HG03135 (cell line): Measurements from ENCODE around the gene TICAM2.
"Not testable (repeated sequence)": the region's sequence is repeated elsewhere in the genome, so short reads cannot be mapped to it uniquely, and the experiment has no call there.

Source experiments
- ATAC-seq: cut with Tn5 transposase; IDR thresholded peaks from one replicate; pipeline ENCODE4 v1.9.1; 2021; ENCODE audit warnings: mild to moderate bottlenecking, moderate library complexity; ENCODE audit not compliant: unreplicated experiment

Gene TICAM2

GRCh38 chr5:115601701-115602590 lies at the start of gene TICAM2:
TICAM2 (minus strand) TSS chr5:115602479; CDS start chr5:115581256, 21,223 bp downstream.
- ATAC-seq: peak; percentile 68

- no peak for ATAC-seq
Observed at GRCh38 chr5:115649541-115649940, 47.3 kb upstream of the TICAM2 start.

DNA sequence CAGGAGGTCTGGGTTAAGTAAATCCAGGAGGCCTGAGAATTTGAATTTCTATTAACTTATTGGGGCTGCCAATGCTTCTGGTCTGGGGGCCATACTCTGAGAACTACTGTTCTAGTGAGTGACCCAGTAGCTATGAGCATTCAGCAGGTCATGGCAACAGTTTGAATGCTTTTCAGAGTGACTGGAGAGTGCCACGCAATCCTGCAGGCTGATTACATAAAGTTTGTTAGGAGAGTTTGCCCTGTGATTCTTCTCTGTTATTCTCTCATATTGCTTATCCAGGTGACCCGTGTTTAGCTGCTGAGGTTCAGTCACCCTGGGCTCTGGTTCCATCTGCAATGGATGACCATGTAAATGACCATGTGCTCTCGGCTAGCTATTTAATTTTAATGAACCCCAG lies 45.8 kb upstream of the TICAM2 start:
- ATAC-seq: no peak

- ATAC-seq: not testable (repeated sequence)
Observed at GRCh38 chr5:115645386-115645785, 43.1 kb upstream of the TICAM2 start.

DNA sequence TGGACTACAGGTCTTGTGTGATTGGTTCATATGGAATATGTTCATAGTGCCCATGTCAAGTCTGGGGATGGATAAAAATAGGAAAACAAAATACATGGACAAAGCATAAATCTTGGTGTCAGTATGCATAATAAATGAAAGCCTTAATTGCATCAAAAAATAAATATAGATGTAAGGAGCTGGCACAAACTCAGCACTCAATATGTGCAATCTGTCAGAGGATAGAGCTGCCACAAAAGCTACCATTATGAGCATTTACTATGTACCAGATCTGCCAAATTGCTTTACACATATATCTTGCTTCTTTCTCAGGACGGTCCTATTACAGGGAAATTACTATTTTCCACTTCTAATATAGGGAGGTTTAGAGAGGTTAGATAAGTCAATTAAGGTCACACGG lies 41.8 kb upstream of the TICAM2 start:
- no peak for ATAC-seq

- no peak for ATAC-seq
Observed at GRCh38 chr5:115641948-115642347, 39.7 kb upstream of the TICAM2 start.

- no peak for ATAC-seq
Observed at GRCh38 chr5:115640274-115640673, 38.0 kb upstream of the TICAM2 start.

DNA sequence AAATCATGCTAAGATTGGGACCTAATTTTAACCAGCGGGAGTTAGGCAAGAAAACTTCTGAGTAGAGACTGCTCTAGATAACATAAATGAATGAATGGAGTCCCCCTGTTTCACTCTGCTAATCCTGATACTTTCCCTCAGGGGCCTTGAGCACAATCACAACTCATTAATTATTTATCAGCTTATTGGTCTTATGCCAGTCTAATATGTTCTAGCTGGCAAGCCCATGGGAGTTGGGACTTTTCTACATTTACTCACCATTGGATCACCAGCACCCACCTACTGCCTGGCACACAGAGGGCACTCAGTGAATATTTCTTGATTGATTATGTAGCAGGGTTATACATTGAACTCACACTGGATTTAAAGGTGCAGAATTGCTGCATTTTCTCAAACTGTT lies 37.1 kb upstream of the TICAM2 start:
- ATAC-seq: no peak

DNA sequence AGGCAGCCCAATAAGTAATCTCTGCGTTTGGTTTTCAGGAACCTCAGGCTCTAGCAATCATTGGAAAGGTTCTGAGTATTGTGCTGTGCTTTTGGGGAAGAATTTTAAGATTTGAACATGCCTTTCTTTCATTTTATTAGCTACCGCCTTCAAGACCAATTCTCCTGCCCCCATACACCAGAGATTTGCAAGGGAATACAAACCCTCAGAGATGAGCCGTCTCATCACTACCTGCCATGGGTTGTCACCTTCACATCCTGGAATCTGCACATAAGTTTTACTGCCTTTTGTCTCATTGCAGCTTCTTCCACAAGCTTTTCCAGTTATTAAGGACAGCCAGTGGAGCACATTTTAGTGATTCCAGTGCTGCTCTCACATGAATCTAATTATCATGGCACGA lies 35.2 kb upstream of the TICAM2 start:
- ATAC-seq: no peak

DNA sequence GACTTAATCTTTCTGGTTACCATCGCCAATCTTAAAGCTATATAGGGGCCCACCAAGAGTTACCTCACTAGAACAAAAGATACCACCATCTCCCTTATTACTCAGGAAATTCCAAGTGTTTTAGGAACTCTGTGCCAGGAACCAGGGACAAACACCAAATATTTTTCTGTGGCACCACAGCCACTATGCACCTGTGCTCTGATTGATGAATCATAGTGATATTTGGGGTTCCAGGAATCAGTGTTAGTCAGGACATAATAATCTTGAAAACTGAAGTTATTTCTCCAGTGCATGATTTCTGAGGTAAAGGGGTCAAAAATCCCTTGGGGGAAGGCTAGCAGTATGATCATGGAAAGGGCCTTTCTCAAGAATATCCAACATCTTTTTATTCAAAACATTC lies 33.7 kb upstream of the TICAM2 start:
- ATAC-seq: no peak

GRCh38 chr5:115634343-115635132 lies 32.3 kb upstream of the TICAM2 start:
- peak; percentile 74 for ATAC-seq

DNA sequence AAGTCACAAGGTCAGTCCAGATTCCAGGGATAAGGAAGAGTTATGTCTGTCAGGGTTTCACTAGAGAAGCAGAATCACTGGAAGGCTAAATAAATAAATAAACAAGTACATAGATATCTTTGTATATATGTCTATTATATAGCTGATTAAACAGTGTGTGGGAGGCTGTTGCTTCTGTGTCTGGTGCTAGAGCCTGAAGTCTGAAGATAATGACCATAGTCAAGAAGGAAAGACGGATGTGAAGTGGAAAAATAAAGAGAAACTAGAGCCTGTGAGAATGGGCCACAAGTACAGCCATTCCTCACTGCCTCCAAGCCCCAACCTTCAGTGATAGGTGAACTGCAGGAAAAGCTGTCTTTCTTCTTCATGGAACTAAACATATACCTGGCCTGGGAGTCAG lies 27.6 kb upstream of the TICAM2 start:
- ATAC-seq: no peak

DNA sequence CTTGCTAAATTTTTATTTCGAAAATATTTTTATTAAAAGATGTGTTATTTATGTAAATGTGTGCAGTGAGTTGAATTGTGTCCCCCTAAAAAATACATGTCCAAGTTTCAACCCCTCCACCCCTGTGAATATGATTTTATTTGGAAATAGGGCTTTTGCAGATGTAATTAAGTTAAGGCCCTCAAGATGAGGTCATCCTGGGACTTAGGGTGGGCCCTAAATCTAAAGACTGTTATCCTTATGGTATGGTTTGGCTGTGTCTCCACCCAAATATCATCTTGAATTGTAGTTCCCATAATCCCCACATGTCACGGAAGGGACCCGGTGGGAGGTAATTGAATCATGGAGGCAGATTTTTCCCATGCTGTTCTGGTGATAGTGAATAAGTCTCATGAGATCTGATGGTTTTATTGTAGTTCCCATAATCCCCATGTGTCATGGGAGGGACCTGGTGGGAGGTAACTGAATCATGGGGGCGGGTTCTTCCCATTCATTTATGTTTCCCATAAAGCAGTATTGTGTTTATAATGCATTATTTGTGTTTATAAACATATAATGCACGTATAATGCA lies 25.1 kb upstream of the TICAM2 start:
- no peak for ATAC-seq

GRCh38 chr5:115626445-115626823 lies 24.2 kb upstream of the TICAM2 start:
- peak; percentile 27 for ATAC-seq

GRCh38 chr5:115625579-115626444 lies 23.5 kb upstream of the TICAM2 start, which contains the start of gene TMED7:
TMED7 (minus strand) TSS chr5:115626036; CDS start chr5:115625792, 244 bp downstream.
- peak; percentile 93 for ATAC-seq

GRCh38 chr5:115624994-115625393 lies 22.7 kb upstream of the TICAM2 start:
- ATAC-seq: no peak

DNA sequence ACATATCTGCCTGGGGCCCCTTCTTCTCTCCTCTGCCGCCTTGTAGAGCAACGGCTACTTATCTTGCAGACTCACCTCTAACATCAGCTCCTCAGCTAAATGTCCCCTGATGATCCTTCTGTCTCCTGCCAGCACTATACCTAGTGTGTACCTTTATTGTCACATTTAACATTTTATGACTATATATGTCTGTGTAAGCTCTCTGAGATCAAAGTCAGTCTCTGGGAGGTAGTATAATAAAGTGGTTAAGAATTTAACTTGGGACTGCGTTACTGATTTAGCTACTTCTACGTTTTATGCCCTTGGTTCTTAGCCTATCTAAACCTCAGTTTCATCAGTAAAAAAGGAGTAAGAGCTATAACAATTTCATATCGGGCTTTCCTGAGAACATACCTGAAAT lies 21.4 kb upstream of the TICAM2 start:
- ATAC-seq: no peak

GRCh38 chr5:115621365-115621900 lies 19.2 kb upstream of the TICAM2 start:
- ATAC-seq: no peak

- ATAC-seq: no peak
Observed at GRCh38 chr5:115616892-115617291, 14.6 kb upstream of the TICAM2 start.

DNA sequence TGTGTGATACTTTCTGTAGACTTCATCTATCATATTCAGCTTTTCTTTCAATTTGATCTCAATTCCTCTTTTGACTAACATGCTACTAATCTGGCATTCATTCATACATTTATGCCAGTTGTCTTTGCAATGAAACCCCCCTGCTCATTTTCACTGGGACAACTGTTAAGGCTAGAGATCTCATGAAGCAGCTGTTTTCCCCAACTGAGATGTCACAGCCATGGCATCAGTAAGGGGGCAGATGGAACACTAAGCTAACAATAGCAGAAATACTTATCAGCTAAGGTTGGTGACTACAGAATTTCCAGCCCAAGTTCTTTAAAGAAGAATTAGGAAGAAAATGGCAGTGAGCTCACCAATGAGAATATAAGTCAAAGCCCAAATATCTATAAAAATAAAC lies 14.2 kb upstream of the TICAM2 start:
- no peak for ATAC-seq
